ENCODE results near the gene MCMBP.

Gene MCMBP

GRCh38 chr10:119896061-119896655 is 23.5 kb upstream of the MCMBP start:
- Histone ChIP-seq H3K9ac (ENCODE audit: low read length) (no peak overlapping the region), H3K9me3 (ENCODE audit: low read length) (no peaks in the 10 kb centered on the region), H3F3A (ENCODE audit: insufficient read depth, low read length) (no peaks in the 10 kb centered on the region), H3K27ac (ENCODE audit: low read depth, low read length, poor library complexity, severe bottlenecking) (peak overlapping the region; percentile 14), H3K79me2 (ENCODE audit: insufficient read depth, low read length) (peaks cover 52% of the 10 kb centered on the region), H3K27me3 (ENCODE audit: insufficient read depth, low read length) (no peaks in the 10 kb centered on the region), H3K4me1 (ENCODE audit: insufficient read depth, low read length, severe bottlenecking) (peaks cover 23% of the 10 kb centered on the region), H3K9me2 (ENCODE audit: low read depth, low read length) (no peaks in the 10 kb centered on the region), H4K20me1 (ENCODE audit: insufficient read depth, low read length) (no peaks in the 10 kb centered on the region), H3K36me3 (ENCODE audit: insufficient read depth, low read length) (peaks cover 20% of the 10 kb centered on the region; the same call in 1 of the 2 replicates), H3K4me2 (ENCODE audit: low read length) (no peak overlapping the region), H3K4me3 (ENCODE audit: low read depth, low read length, poor library complexity, severe bottlenecking) (no peak overlapping the region), H2AFZ (ENCODE audit: low read length) (no peak overlapping the region)
- TF ChIP-seq CTCF (IDR thresholded peaks at IDR 0.05; ENCODE audit: low read length) (no peak), EZH2 (IDR thresholded peaks at IDR 0.05; ENCODE audit: borderline replicate concordance, low read length) (no peak)

GRCh38 chr10:119893845-119894427 is 21.3 kb upstream of the MCMBP start:
- no peak overlapping the region; the same call in 1 of the 2 replicates for H3K9ac ChIP-seq (ENCODE audit: low read length)
- H3K36me3 ChIP-seq (ENCODE audit: insufficient read depth, low read length) = peaks cover 9% of the 10 kb centered on the region; the same call in 1 of the 2 replicates
- H4K20me1 ChIP-seq (ENCODE audit: insufficient read depth, low read length) = no peaks in the 10 kb centered on the region
- no peak for TF ChIP-seq CTCF (IDR thresholded peaks at IDR 0.05; ENCODE audit: low read length)
- TF ChIP-seq EZH2 (IDR thresholded peaks at IDR 0.05; ENCODE audit: borderline replicate concordance, low read length) = no peak
- peaks cover 33% of the 10 kb centered on the region for H3K79me2 ChIP-seq (ENCODE audit: insufficient read depth, low read length)
- no peaks in the 10 kb centered on the region for H3K27me3 ChIP-seq (ENCODE audit: insufficient read depth, low read length)
- H3K4me2 ChIP-seq (ENCODE audit: low read length) = peak overlapping the region; percentile 96
- H3K9me2 ChIP-seq (ENCODE audit: low read depth, low read length) = no peaks in the 10 kb centered on the region
- H3K9me3 ChIP-seq (ENCODE audit: low read length) = no peaks in the 10 kb centered on the region
- peak overlapping the region; percentile 79 for H3K4me3 ChIP-seq (ENCODE audit: low read depth, low read length, poor library complexity, severe bottlenecking)
- H3K4me1 ChIP-seq (ENCODE audit: insufficient read depth, low read length, severe bottlenecking) = peaks cover 23% of the 10 kb centered on the region
- no peaks in the 10 kb centered on the region for H3F3A ChIP-seq (ENCODE audit: insufficient read depth, low read length)
- no peak overlapping the region for H3K27ac ChIP-seq (ENCODE audit: low read depth, low read length, poor library complexity, severe bottlenecking)
- no peak overlapping the region for H2AFZ ChIP-seq (ENCODE audit: low read length)

GRCh38 chr10:119893074-119893473 is 20.4 kb upstream of the MCMBP start:
- Histone ChIP-seq H3K4me1 (ENCODE audit: insufficient read depth, low read length, severe bottlenecking) (peaks cover 23% of the 10 kb centered on the region), H3K27ac (ENCODE audit: low read depth, low read length, poor library complexity, severe bottlenecking) (peak overlapping the region; percentile 14), H3K4me3 (ENCODE audit: low read depth, low read length, poor library complexity, severe bottlenecking) (peak overlapping the region; percentile 79), H3K9ac (ENCODE audit: low read length) (peak overlapping the region; percentile 81), H3K9me2 (ENCODE audit: low read depth, low read length) (no peaks in the 10 kb centered on the region), H4K20me1 (ENCODE audit: insufficient read depth, low read length) (no peaks in the 10 kb centered on the region), H2AFZ (ENCODE audit: low read length) (no peak overlapping the region), H3K27me3 (ENCODE audit: insufficient read depth, low read length) (no peaks in the 10 kb centered on the region), H3F3A (ENCODE audit: insufficient read depth, low read length) (no peaks in the 10 kb centered on the region), H3K9me3 (ENCODE audit: low read length) (no peaks in the 10 kb centered on the region), H3K79me2 (ENCODE audit: insufficient read depth, low read length) (peaks cover 31% of the 10 kb centered on the region), H3K4me2 (ENCODE audit: low read length) (peak overlapping the region; percentile 96), H3K36me3 (ENCODE audit: insufficient read depth, low read length) (peaks cover under 1% of the 10 kb centered on the region; the same call in 1 of the 2 replicates)
- no peak for TF ChIP-seq EZH2 (IDR thresholded peaks at IDR 0.05; ENCODE audit: borderline replicate concordance, low read length)
- no peak for TF ChIP-seq CTCF (IDR thresholded peaks at IDR 0.05; ENCODE audit: low read length)

Data from OCI-LY1 (cell line).